GM23338 (cell line): ENCODE measurements around the gene ODF4.

Experiments used
- CREB1 ChIP-seq: fragments of 250-450 bp; sonication (Bioruptor Pico); IDR thresholded peaks from 2 replicates; pipeline ENCODE4 v1.5.0; 2020; ENCODE audit warnings: low read depth, mild to moderate bottlenecking, moderate library complexity
- EZH2 ChIP-seq: fragments of 200-600 bp; sonication (generic); IDR thresholded peaks from one replicate; pipeline ENCODE4 v1.8.0; 2017; ENCODE audit warnings: antibody characterized with exemption, mild to moderate bottlenecking, low read depth; ENCODE audit not compliant: unreplicated experiment
- EZH2phosphoT487 ChIP-seq: fragments of 200-600 bp; sonication (generic); IDR thresholded peaks from one replicate; pipeline ENCODE4 v1.8.1; 2018; ENCODE audit warnings: antibody characterized with exemption; ENCODE audit not compliant: unreplicated experiment
- JUNB ChIP-seq: IDR thresholded peaks from one replicate; pipeline ENCODE4 v1.6.1; 2016; ENCODE audit warnings: antibody characterized with exemption; ENCODE audit not compliant: unreplicated experiment
- POLR2AphosphoS5 ChIP-seq: IDR thresholded peaks from 2 replicates; pipeline ENCODE4 v1.6.1; 2016; ENCODE audit warnings: antibody characterized with exemption, low read depth
- STAT1 ChIP-seq: IDR thresholded peaks from one replicate; pipeline ENCODE4 v1.6.1; 2016; ENCODE audit warnings: antibody characterized with exemption; ENCODE audit not compliant: unreplicated experiment
- ZNF114 ChIP-seq: fragments of 250-450 bp; sonication (Bioruptor Pico); IDR thresholded peaks from 2 replicates; pipeline ENCODE4 v1.5.0; 2020; ENCODE audit warnings: mild to moderate bottlenecking, moderate library complexity
- TF ChIP-seq, protein P1 (sequence below), 2 experiments: fragments of 200-600 bp in 1 of 2; sonication (generic) in 1 of 2; conservative IDR thresholded peaks; 2 replicates each; pipeline versions ENCODE4 v1.5.1 to v1.6.1; 2016 to 2017; ENCODE audit warnings: antibody characterized with exemption in 2 of 2, low read depth in 2 of 2, mild to moderate bottlenecking in 2 of 2, moderate library complexity in 1 of 2
- TF ChIP-seq, protein P2 (sequence below): IDR thresholded peaks from one replicate; pipeline ENCODE4 v1.6.1; 2018; ENCODE audit warnings: antibody characterized with exemption; ENCODE audit not compliant: unreplicated experiment
- TF ChIP-seq, protein P3 (sequence below): IDR thresholded peaks from 2 replicates; pipeline ENCODE4 v1.6.1; 2016; ENCODE audit warnings: antibody characterized with exemption

DNA sequence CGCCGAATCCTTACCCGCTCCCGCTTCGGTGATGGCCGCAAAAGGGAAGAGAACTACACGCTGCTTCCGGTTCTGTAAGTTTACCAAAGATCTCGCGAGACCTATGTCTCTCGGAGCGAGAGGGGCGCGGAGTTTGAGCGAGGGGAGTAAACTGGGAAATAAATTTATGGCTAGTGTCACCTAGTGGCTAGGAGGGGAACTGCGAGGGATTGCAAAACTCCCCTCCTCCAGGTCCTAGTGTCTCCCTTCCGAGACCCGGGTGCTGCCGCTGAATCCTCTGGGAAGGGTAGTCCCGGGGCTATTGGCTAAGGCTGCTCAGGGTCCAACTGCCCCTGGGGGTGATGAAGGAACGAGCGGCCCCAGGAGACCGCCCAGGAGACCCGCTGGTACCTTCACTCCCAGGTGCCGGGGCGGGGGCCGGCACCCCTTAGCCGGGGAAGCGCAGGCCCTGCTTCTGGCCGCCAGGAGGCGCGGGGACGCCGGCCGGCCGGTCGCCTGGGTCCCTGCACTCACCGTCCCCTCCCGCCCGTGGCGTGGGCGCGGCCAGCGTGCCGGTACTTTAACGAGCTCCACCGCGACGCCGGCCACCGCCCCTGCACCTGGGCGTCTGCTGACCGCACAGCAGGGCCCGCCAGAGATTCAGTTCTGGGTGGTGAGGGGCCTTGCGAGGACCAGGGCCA lies 43.6 kb downstream of the ODF4 start, which contains the start of gene RPL26:
- TF ChIP-seq, protein P1, sequence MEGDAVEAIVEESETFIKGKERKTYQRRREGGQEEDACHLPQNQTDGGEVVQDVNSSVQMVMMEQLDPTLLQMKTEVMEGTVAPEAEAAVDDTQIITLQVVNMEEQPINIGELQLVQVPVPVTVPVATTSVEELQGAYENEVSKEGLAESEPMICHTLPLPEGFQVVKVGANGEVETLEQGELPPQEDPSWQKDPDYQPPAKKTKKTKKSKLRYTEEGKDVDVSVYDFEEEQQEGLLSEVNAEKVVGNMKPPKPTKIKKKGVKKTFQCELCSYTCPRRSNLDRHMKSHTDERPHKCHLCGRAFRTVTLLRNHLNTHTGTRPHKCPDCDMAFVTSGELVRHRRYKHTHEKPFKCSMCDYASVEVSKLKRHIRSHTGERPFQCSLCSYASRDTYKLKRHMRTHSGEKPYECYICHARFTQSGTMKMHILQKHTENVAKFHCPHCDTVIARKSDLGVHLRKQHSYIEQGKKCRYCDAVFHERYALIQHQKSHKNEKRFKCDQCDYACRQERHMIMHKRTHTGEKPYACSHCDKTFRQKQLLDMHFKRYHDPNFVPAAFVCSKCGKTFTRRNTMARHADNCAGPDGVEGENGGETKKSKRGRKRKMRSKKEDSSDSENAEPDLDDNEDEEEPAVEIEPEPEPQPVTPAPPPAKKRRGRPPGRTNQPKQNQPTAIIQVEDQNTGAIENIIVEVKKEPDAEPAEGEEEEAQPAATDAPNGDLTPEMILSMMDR (conservative IDR thresholded peaks at IDR 0.05; ENCODE audit: low read depth in 2 of 2) = peak; percentile 78 to 88
- peak; percentile 98; the same call in 1 of the 2 replicates for TF ChIP-seq POLR2AphosphoS5
- no peak for TF ChIP-seq EZH2
- TF ChIP-seq, protein P2, sequence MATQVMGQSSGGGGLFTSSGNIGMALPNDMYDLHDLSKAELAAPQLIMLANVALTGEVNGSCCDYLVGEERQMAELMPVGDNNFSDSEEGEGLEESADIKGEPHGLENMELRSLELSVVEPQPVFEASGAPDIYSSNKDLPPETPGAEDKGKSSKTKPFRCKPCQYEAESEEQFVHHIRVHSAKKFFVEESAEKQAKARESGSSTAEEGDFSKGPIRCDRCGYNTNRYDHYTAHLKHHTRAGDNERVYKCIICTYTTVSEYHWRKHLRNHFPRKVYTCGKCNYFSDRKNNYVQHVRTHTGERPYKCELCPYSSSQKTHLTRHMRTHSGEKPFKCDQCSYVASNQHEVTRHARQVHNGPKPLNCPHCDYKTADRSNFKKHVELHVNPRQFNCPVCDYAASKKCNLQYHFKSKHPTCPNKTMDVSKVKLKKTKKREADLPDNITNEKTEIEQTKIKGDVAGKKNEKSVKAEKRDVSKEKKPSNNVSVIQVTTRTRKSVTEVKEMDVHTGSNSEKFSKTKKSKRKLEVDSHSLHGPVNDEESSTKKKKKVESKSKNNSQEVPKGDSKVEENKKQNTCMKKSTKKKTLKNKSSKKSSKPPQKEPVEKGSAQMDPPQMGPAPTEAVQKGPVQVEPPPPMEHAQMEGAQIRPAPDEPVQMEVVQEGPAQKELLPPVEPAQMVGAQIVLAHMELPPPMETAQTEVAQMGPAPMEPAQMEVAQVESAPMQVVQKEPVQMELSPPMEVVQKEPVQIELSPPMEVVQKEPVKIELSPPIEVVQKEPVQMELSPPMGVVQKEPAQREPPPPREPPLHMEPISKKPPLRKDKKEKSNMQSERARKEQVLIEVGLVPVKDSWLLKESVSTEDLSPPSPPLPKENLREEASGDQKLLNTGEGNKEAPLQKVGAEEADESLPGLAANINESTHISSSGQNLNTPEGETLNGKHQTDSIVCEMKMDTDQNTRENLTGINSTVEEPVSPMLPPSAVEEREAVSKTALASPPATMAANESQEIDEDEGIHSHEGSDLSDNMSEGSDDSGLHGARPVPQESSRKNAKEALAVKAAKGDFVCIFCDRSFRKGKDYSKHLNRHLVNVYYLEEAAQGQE = no peak
- TF ChIP-seq CREB1 (CRISPR knock-in tag) = peak; percentile 22; the same call in 1 of the 2 replicates
- no peak for TF ChIP-seq EZH2phosphoT487
- TF ChIP-seq JUNB = no peak
- TF ChIP-seq, protein P3, sequence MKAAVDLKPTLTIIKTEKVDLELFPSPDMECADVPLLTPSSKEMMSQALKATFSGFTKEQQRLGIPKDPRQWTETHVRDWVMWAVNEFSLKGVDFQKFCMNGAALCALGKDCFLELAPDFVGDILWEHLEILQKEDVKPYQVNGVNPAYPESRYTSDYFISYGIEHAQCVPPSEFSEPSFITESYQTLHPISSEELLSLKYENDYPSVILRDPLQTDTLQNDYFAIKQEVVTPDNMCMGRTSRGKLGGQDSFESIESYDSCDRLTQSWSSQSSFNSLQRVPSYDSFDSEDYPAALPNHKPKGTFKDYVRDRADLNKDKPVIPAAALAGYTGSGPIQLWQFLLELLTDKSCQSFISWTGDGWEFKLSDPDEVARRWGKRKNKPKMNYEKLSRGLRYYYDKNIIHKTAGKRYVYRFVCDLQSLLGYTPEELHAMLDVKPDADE = peak; percentile 93
- no peak for TF ChIP-seq ZNF114
- TF ChIP-seq STAT1 = no peak
